Measurements from ENCODE around the gene UNC119B. TPM values are rescaled to one million over a fixed set of nuclear protein-coding genes. Genes with fewer than 3 reads are reported as not detected.
A peak's percentile ranks its signal among the peaks of the same experiment; 100 is the strongest.

The UNC119B gene
- total RNA-seq, 1 donor from 2014 or later, result 24.3 TPM

- H3K79me2 ChIP-seq (ENCODE audit: insufficient read depth, low read length), result no peaks in the 10 kb centered on the region
- no peak for TF ChIP-seq EZH2 (IDR thresholded peaks at IDR 0.05; ENCODE audit: insufficient read depth, low read length)
- TF ChIP-seq, protein P1, sequence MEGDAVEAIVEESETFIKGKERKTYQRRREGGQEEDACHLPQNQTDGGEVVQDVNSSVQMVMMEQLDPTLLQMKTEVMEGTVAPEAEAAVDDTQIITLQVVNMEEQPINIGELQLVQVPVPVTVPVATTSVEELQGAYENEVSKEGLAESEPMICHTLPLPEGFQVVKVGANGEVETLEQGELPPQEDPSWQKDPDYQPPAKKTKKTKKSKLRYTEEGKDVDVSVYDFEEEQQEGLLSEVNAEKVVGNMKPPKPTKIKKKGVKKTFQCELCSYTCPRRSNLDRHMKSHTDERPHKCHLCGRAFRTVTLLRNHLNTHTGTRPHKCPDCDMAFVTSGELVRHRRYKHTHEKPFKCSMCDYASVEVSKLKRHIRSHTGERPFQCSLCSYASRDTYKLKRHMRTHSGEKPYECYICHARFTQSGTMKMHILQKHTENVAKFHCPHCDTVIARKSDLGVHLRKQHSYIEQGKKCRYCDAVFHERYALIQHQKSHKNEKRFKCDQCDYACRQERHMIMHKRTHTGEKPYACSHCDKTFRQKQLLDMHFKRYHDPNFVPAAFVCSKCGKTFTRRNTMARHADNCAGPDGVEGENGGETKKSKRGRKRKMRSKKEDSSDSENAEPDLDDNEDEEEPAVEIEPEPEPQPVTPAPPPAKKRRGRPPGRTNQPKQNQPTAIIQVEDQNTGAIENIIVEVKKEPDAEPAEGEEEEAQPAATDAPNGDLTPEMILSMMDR (IDR thresholded peaks at IDR 0.05; ENCODE audit: insufficient read depth, low read depth, low read length), result no peak
- peak overlapping the region; percentile 64 for H3K27ac Mint-ChIP-seq (ENCODE audit: unreplicated experiment)
Measured at GRCh38 chr12:120724720-120725119, 14.5 kb downstream of the UNC119B start.

GRCh38 chr12:120725151-120725658, 14.9 kb downstream of the UNC119B start:
- no peaks in the 10 kb centered on the region for H3K27me3 ChIP-seq (ENCODE audit: insufficient read depth, low read length)
- peak overlapping the region; percentile 64 for H3K4me3 ChIP-seq (ENCODE audit: insufficient read depth, low read depth, low read length)
- no peak for DNase-seq (ENCODE audit: low read depth)
- H4K20me1 ChIP-seq (ENCODE audit: insufficient read depth, low read length), result no peaks in the 10 kb centered on the region
- H3K9me3 ChIP-seq (ENCODE audit: insufficient read depth, low read depth, low read length), result no peaks in the 10 kb centered on the region
- no peak overlapping the region for H3K27ac ChIP-seq (ENCODE audit: low read depth, low read length)
- TF ChIP-seq, protein P1 (IDR thresholded peaks at IDR 0.05; ENCODE audit: insufficient read depth, low read depth, low read length), result no peak
- TF ChIP-seq EZH2 (IDR thresholded peaks at IDR 0.05; ENCODE audit: insufficient read depth, low read length), result no peak
- H3K27ac Mint-ChIP-seq (ENCODE audit: unreplicated experiment), result peak overlapping the region; percentile 64
- H2AFZ ChIP-seq (ENCODE audit: low read depth, low read length), result peak overlapping the region; percentile 85
- H3K36me3 ChIP-seq (ENCODE audit: insufficient read depth, low read length), result peaks cover 19% of the 10 kb centered on the region
- H3K4me2 ChIP-seq (ENCODE audit: low read length), result peak overlapping the region; percentile 89
- H3K4me3 Mint-ChIP-seq (ENCODE audit: unreplicated experiment), result peak overlapping the region; percentile 79
- peaks cover 13% of the 10 kb centered on the region for H3K4me1 ChIP-seq (ENCODE audit: insufficient read depth, low read length)
- H3K9me3 Mint-ChIP-seq (ENCODE audit: unreplicated experiment), result no peaks in the 10 kb centered on the region
- peaks cover 8% of the 10 kb centered on the region for H3K4me1 Mint-ChIP-seq (ENCODE audit: low read depth, unreplicated experiment)
- H3K79me2 ChIP-seq (ENCODE audit: insufficient read depth, low read length), result no peaks in the 10 kb centered on the region
- peaks cover 18% of the 10 kb centered on the region for H3K36me3 Mint-ChIP-seq (ENCODE audit: low read depth, unreplicated experiment)
- FAIRE-seq, result no peak
- H3K9ac ChIP-seq (ENCODE audit: low read length), result peak overlapping the region; percentile 80
- H3K27me3 Mint-ChIP-seq (ENCODE audit: low read depth, unreplicated experiment), result no peaks in the 10 kb centered on the region

More at GRCh38 chr12:120724720-120725119, 14.5 kb downstream of the UNC119B start:
- no peaks in the 10 kb centered on the region for H4K20me1 ChIP-seq (ENCODE audit: insufficient read depth, low read length)
- no peaks in the 10 kb centered on the region for H3K9me3 ChIP-seq (ENCODE audit: insufficient read depth, low read depth, low read length)
- DNase-seq (ENCODE audit: low read depth) (no peak), FAIRE-seq (no peak)
- H3K4me3 Mint-ChIP-seq (ENCODE audit: unreplicated experiment), result peak overlapping the region; percentile 79
- H3K4me3 ChIP-seq (ENCODE audit: insufficient read depth, low read depth, low read length), result no peak overlapping the region
- peaks cover 17% of the 10 kb centered on the region for H3K36me3 Mint-ChIP-seq (ENCODE audit: low read depth, unreplicated experiment)
- H3K36me3 ChIP-seq (ENCODE audit: insufficient read depth, low read length), result peaks cover 24% of the 10 kb centered on the region
- no peaks in the 10 kb centered on the region for H3K27me3 Mint-ChIP-seq (ENCODE audit: low read depth, unreplicated experiment)
- peak overlapping the region; percentile 89 for H3K4me2 ChIP-seq (ENCODE audit: low read length)
- no peak overlapping the region for H3K27ac ChIP-seq (ENCODE audit: low read depth, low read length)
- peaks cover 13% of the 10 kb centered on the region for H3K4me1 ChIP-seq (ENCODE audit: insufficient read depth, low read length)
- no peaks in the 10 kb centered on the region for H3K9me3 Mint-ChIP-seq (ENCODE audit: unreplicated experiment)
- no peak overlapping the region for H3K9ac ChIP-seq (ENCODE audit: low read length)
- no peak overlapping the region for H2AFZ ChIP-seq (ENCODE audit: low read depth, low read length)
- H3K4me1 Mint-ChIP-seq (ENCODE audit: low read depth, unreplicated experiment), result peaks cover 10% of the 10 kb centered on the region
- H3K27me3 ChIP-seq (ENCODE audit: insufficient read depth, low read length), result no peaks in the 10 kb centered on the region
